HEK293 (cell line): ENCODE data around the gene OR2AK2.

Experiments
- CTCF ChIA-PET: fragments of 350-600 bp; formaldehyde crosslinking; extraction: SDS; loops from one replicate; lab custom pipeline; 2021; ENCODE audit warnings: antibody characterized with exemption; lab: Yijun Ruan, JAX
- POLR2A ChIA-PET: fragments of 300-600 bp; formaldehyde crosslinking; extraction: SDS; loops from one replicate; lab custom pipeline; 2020; ENCODE audit warnings: antibody characterized with exemption, inconsistent platforms; lab: Yijun Ruan, JAX
- H3K27ac ChIP-seq: fragments of 200-500 bp; sonication (Bioruptor generic); 2 replicates; pipeline ENCODE4 v1.5.1; 2014; ENCODE audit warnings: low read depth, low read length, control low read depth, inconsistent platforms; ENCODE audit errors: extremely low read depth
- H3K36me3 ChIP-seq, 2 experiments: fragments of 200-500 bp in 1 of 2; sonication (Bioruptor generic) in 1 of 2; 1 replicate in 1 of 2; 2 replicates in 1 of 2; pipeline ENCODE4 v1.5.1; 2014 to 2017; ENCODE audit warnings: inconsistent platforms in 2 of 2, low read length in 2 of 2; ENCODE audit not compliant: control insufficient read depth in 2 of 2, insufficient read depth in 1 of 2
- H3K4me1 ChIP-seq: fragments of 200-500 bp; sonication (Bioruptor generic); 2 replicates; pipeline ENCODE4 v1.5.1; 2014; ENCODE audit warnings: mild to moderate bottlenecking, low read length, inconsistent platforms; ENCODE audit not compliant: control insufficient read depth, insufficient read depth
- H3K4me3 ChIP-seq: 2 replicates; pipeline ENCODE4 v1.5.1; 2011; ENCODE audit warnings: low read depth, mild to moderate bottlenecking, control low read depth, low read length, moderate library complexity
- H3K9me3 ChIP-seq: fragments of 200-500 bp; sonication (Bioruptor generic); 2 replicates; pipeline ENCODE4 v1.5.1; 2014; ENCODE audit warnings: low read depth, low read length, inconsistent platforms; ENCODE audit not compliant: control insufficient read depth, insufficient read depth
- ELK4 ChIP-seq: IDR thresholded peaks from 2 replicates; pipeline ENCODE4 v1.6.1; 2011; ENCODE audit warnings: mild to moderate bottlenecking, low read depth, low read length, borderline replicate concordance
- GLI4 ChIP-seq: fragments of 450-650 bp; formaldehyde crosslinking; IDR thresholded peaks from 2 replicates; pipeline ENCODE4 v1.5.1; 2016; ENCODE audit warnings: missing biosample characterization, missing genetic modification characterization
- KLF17 ChIP-seq: fragments of 450-650 bp; formaldehyde crosslinking; IDR thresholded peaks from 2 replicates; pipeline ENCODE4 v1.5.1; 2016; ENCODE audit warnings: missing biosample characterization, missing genetic modification characterization
- MZF1 ChIP-seq: fragments of 450-650 bp; formaldehyde crosslinking; IDR thresholded peaks from 2 replicates; pipeline ENCODE4 v1.5.1; 2017; ENCODE audit warnings: missing biosample characterization, missing genetic modification characterization, borderline replicate concordance
- OVOL3 ChIP-seq: fragments of 450-650 bp; formaldehyde crosslinking; IDR thresholded peaks from 2 replicates; pipeline ENCODE4 v1.5.1; 2016; ENCODE audit warnings: missing biosample characterization, missing genetic modification characterization
- REPIN1 ChIP-seq: fragments of 450-650 bp; formaldehyde crosslinking; IDR thresholded peaks from 2 replicates; pipeline ENCODE4 v1.5.1; 2017; ENCODE audit warnings: missing biosample characterization, missing genetic modification characterization, low read depth
- SP2 ChIP-seq: fragments of 450-650 bp; formaldehyde crosslinking; IDR thresholded peaks from 2 replicates; pipeline ENCODE4 v1.5.1; 2016; ENCODE audit warnings: missing biosample characterization, missing genetic modification characterization
- TRIM28 ChIP-seq: IDR thresholded peaks from 2 replicates; pipeline ENCODE4 v1.6.1; 2011; ENCODE audit warnings: low read length, control low read depth, borderline replicate concordance
- ZEB2 ChIP-seq: fragments of 450-650 bp; formaldehyde crosslinking; IDR thresholded peaks from 2 replicates; pipeline ENCODE4 v1.5.1; 2016; ENCODE audit warnings: missing biosample characterization, missing genetic modification characterization
- ZIC2 ChIP-seq: fragments of 450-650 bp; formaldehyde crosslinking; IDR thresholded peaks from 2 replicates; pipeline ENCODE4 v1.5.1; 2016; ENCODE audit warnings: missing biosample characterization, missing genetic modification characterization
- ZNF112 ChIP-seq: fragments of 450-650 bp; formaldehyde crosslinking; IDR thresholded peaks from 2 replicates; pipeline ENCODE4 v1.5.0; 2017; ENCODE audit warnings: missing biosample characterization, missing genetic modification characterization
- ZNF169 ChIP-seq: fragments of 450-650 bp; formaldehyde crosslinking; IDR thresholded peaks from 2 replicates; pipeline ENCODE4 v1.5.1; 2016; ENCODE audit warnings: missing biosample characterization, missing genetic modification characterization
- ZNF184 ChIP-seq: fragments of 450-650 bp; IDR thresholded peaks from 2 replicates; pipeline ENCODE4 v1.5.1; 2018; ENCODE audit warnings: missing biosample characterization, mild to moderate bottlenecking, missing genetic modification characterization
- ZNF19 ChIP-seq: fragments of 450-650 bp; formaldehyde crosslinking; IDR thresholded peaks from 2 replicates; pipeline ENCODE4; 2016; ENCODE audit warnings: missing biosample characterization, missing genetic modification characterization, low read depth
- ZNF221 ChIP-seq: fragments of 450-650 bp; formaldehyde crosslinking; IDR thresholded peaks from 2 replicates; pipeline ENCODE4 v1.5.1; 2017; ENCODE audit warnings: missing biosample characterization, missing genetic modification characterization, borderline replicate concordance
- ZNF239 ChIP-seq: fragments of 450-650 bp; formaldehyde crosslinking; IDR thresholded peaks from 2 replicates; pipeline ENCODE4 v1.5.1; 2016; ENCODE audit warnings: missing biosample characterization, missing genetic modification characterization
- ZNF274 ChIP-seq, 2 experiments: fragments of 200-500 bp in 1 of 2; fragments of 450-650 bp in 1 of 2; sonication (Bioruptor generic) in 1 of 2; formaldehyde crosslinking in 1 of 2; IDR thresholded peaks; 2 replicates each; pipeline versions ENCODE4 v1.5.1 to v1.6.1; 2014 to 2016; ENCODE audit warnings: borderline replicate concordance in 1 of 2, inconsistent platforms in 1 of 2, low read length in 1 of 2, missing biosample characterization in 1 of 2, missing genetic modification characterization in 1 of 2
- ZNF510 ChIP-seq: fragments of 450-650 bp; formaldehyde crosslinking; IDR thresholded peaks from 2 replicates; pipeline ENCODE4 v1.5.1; 2018; ENCODE audit warnings: mild to moderate bottlenecking, missing genetic modification characterization, missing biosample characterization; ENCODE audit not compliant: insufficient replicate concordance
- ZNF530 ChIP-seq: fragments of 450-650 bp; formaldehyde crosslinking; IDR thresholded peaks from 2 replicates; pipeline ENCODE4 v1.5.1; 2016; ENCODE audit warnings: low read depth, missing biosample characterization, missing genetic modification characterization
- ZNF623 ChIP-seq: fragments of 450-650 bp; formaldehyde crosslinking; IDR thresholded peaks from 2 replicates; pipeline ENCODE4 v1.5.1; 2016; ENCODE audit warnings: missing biosample characterization, missing genetic modification characterization
- ZNF626 ChIP-seq: fragments of 450-650 bp; sonication (Bioruptor Pico); formaldehyde crosslinking; IDR thresholded peaks from 2 replicates; pipeline ENCODE4 v1.5.1; 2018; ENCODE audit warnings: missing biosample characterization, missing genetic modification characterization, inconsistent platforms
- ZNF639 ChIP-seq: fragments of 450-650 bp; formaldehyde crosslinking; IDR thresholded peaks from 2 replicates; pipeline ENCODE4 v1.5.1; 2016; ENCODE audit warnings: missing biosample characterization, missing genetic modification characterization
- ZNF658 ChIP-seq: fragments of 450-650 bp; formaldehyde crosslinking; IDR thresholded peaks from 2 replicates; pipeline ENCODE4; 2016; ENCODE audit warnings: missing biosample characterization, missing genetic modification characterization
- ZNF777 ChIP-seq: fragments of 450-650 bp; formaldehyde crosslinking; IDR thresholded peaks from 2 replicates; pipeline ENCODE4 v1.5.1; 2017; ENCODE audit warnings: missing biosample characterization, missing genetic modification characterization, borderline replicate concordance
- ZSCAN16 ChIP-seq: fragments of 450-650 bp; formaldehyde crosslinking; IDR thresholded peaks from 2 replicates; pipeline ENCODE4 v1.5.1; 2016; ENCODE audit warnings: missing biosample characterization, missing genetic modification characterization

Gene OR2AK2

GRCh38 chr1:247961791-247962190, 3.2 kb upstream of the OR2AK2 start (continued):
- TF ChIP-seq TRIM28: no peak
- no peak for TF ChIP-seq ZNF530 (tag by site-specific recombination)
- TF ChIP-seq ZNF510: no peak
- TF ChIP-seq SP2 (tag by site-specific recombination): no peak
- no peak for TF ChIP-seq ZNF658
- no peak for TF ChIP-seq ZNF623
- TF ChIP-seq ZNF274 (IDR thresholded peaks at IDR 0.05; ENCODE audit: low read length): no peak
- no peak for TF ChIP-seq ZNF274 (tag by site-specific recombination; IDR thresholded peaks at IDR 0.05; ENCODE audit: borderline replicate concordance)
- TF ChIP-seq, all 188 proteins: peak for 0

GRCh38 chr1:247962911-247963588, 2.0 kb upstream of the OR2AK2 start:
- no peak overlapping the region for H3K27ac ChIP-seq
- POLR2A ChIA-PET: no interaction called here
- H3K9me3 ChIP-seq: no peaks in the 10 kb centered on the region
- CTCF ChIA-PET: no interaction called here
- no peaks in the 10 kb centered on the region for H3K36me3 ChIP-seq
- no peak for TF ChIP-seq ELK4
- no peak for TF ChIP-seq ZNF184
- TF ChIP-seq REPIN1: no peak
- no peak for TF ChIP-seq ZEB2
- no peak for TF ChIP-seq ZNF169 (tag by site-specific recombination)
- no peak for TF ChIP-seq ZNF112
- TF ChIP-seq MZF1 (tag by site-specific recombination): no peak
- TF ChIP-seq ZNF626: no peak
- TF ChIP-seq, all 188 proteins: peak for 0
- Histone ChIP-seq H3K4me3 (no peak overlapping the region), H3K4me1 (no peaks in the 10 kb centered on the region)

GRCh38 chr1:247966532-247967204, 1.6 kb downstream of the OR2AK2 start:
- POLR2A ChIA-PET: no interaction called here
- H3K9me3 ChIP-seq: no peaks in the 10 kb centered on the region

More at GRCh38 chr1:247966532-247967204, 1.6 kb downstream of the OR2AK2 start:
- CTCF ChIA-PET: interaction anchor here (0.5 kb wide), 1 partner anchor 946 kb away, joined by 3 read pairs; no protein-coding TSS in a partner anchor
- H3K36me3 ChIP-seq: no peaks in the 10 kb centered on the region
- H3K4me1 ChIP-seq: no peaks in the 10 kb centered on the region
- no peak overlapping the region for H3K27ac ChIP-seq
- no peak overlapping the region for H3K4me3 ChIP-seq
- no peak for TF ChIP-seq ZIC2 (tag by site-specific recombination)
- no peak for TF ChIP-seq GLI4
- no peak for TF ChIP-seq KLF17 (tag by site-specific recombination)
- no peak for TF ChIP-seq OVOL3 (tag by site-specific recombination)
- no peak for TF ChIP-seq ZNF777
- TF ChIP-seq ZNF19: no peak
- TF ChIP-seq ZNF221 (tag by site-specific recombination): no peak
- TF ChIP-seq ZSCAN16 (tag by site-specific recombination): no peak
- no peak for TF ChIP-seq ZNF639
- no peak for TF ChIP-seq ZNF239 (tag by site-specific recombination)
